Karpas-422 (cell line): ENCODE measurements around the gene GALNT16. TPM values are rescaled to one million over a fixed set of nuclear protein-coding genes. Genes with fewer than 3 reads are reported as not detected.

Experiments used
- DNase-seq: peaks from one replicate; pipeline ENCODE4 v3.0.0-alpha.2; 2015
- H2AFZ ChIP-seq: fragments of 200-600 bp; sonication (generic); 2 replicates; pipeline ENCODE4 v1.6.1; 2014; ENCODE audit warnings: antibody characterized with exemption, low read length, mixed read lengths
- H3K27ac ChIP-seq: fragments of 200-600 bp; sonication (generic); 2 replicates; pipeline ENCODE4 v1.5.1; 2014; ENCODE audit warnings: mild to moderate bottlenecking, low read length, moderate library complexity
- H3K27me3 ChIP-seq: fragments of 200-600 bp; sonication (generic); 2 replicates; pipeline ENCODE4 v1.6.1; 2014; ENCODE audit warnings: low read length, mixed read lengths
- H3K36me3 ChIP-seq: fragments of 200-600 bp; sonication (generic); 2 replicates; pipeline ENCODE4 v1.6.1; 2014; ENCODE audit warnings: low read length, mixed read lengths; ENCODE audit not compliant: insufficient read depth
- H3K4me1 ChIP-seq: fragments of 200-600 bp; sonication (generic); 2 replicates; pipeline ENCODE4 v1.6.1; 2014; ENCODE audit warnings: mild to moderate bottlenecking, low read length, mixed read lengths
- H3K4me2 ChIP-seq: fragments of 200-600 bp; sonication (generic); 2 replicates; pipeline ENCODE4 v1.6.1; 2014; ENCODE audit warnings: low read length, low read depth, mild to moderate bottlenecking; ENCODE audit not compliant: poor library complexity, severe bottlenecking
- H3K4me3 ChIP-seq: fragments of 200-600 bp; sonication (generic); 2 replicates; pipeline ENCODE4 v1.5.1; 2014; ENCODE audit warnings: mild to moderate bottlenecking, antibody characterized with exemption, low read length, mixed read lengths
- H3K79me2 ChIP-seq: fragments of 200-600 bp; sonication (generic); 2 replicates; pipeline ENCODE4 v1.6.1; 2014; ENCODE audit warnings: mild to moderate bottlenecking, low read length, mixed read lengths
- H3K9ac ChIP-seq: fragments of 200-600 bp; sonication (generic); 2 replicates; pipeline ENCODE4 v1.6.0; 2014; ENCODE audit warnings: low read length
- H3K9me2 ChIP-seq: fragments of 200-600 bp; sonication (generic), shearing (Covaris generic); replicated peaks from 2 replicates; pipeline ENCODE4 v1.6.0; 2014; ENCODE audit warnings: mild to moderate bottlenecking, low read length, moderate library complexity; ENCODE audit not compliant: insufficient read depth
- H3K9me3 ChIP-seq: fragments of 300-700, 200-600 bp; sonication (generic); 2 replicates; pipeline ENCODE4 v1.6.1; 2014; ENCODE audit warnings: low read length, mixed read lengths
- H4K20me1 ChIP-seq: fragments of 200-600 bp; sonication (generic); 2 replicates; pipeline ENCODE4 v1.6.1; 2014; ENCODE audit warnings: mild to moderate bottlenecking, antibody characterized with exemption, low read length, low read depth; ENCODE audit not compliant: insufficient read depth
- total RNA-seq: library from RNA; depleted of rRNA; stranded (reverse); fragments of >200 nt; shearing (Covaris generic); gene quantifications from 2 replicates; pipeline ENCODE4 v1.2.3, GENCODE V29; 2014; ENCODE audit warnings: low replicate concordance

Gene GALNT16
- total RNA-seq, 1 experiment from 2014 or later = 0.15 TPM

DNA sequence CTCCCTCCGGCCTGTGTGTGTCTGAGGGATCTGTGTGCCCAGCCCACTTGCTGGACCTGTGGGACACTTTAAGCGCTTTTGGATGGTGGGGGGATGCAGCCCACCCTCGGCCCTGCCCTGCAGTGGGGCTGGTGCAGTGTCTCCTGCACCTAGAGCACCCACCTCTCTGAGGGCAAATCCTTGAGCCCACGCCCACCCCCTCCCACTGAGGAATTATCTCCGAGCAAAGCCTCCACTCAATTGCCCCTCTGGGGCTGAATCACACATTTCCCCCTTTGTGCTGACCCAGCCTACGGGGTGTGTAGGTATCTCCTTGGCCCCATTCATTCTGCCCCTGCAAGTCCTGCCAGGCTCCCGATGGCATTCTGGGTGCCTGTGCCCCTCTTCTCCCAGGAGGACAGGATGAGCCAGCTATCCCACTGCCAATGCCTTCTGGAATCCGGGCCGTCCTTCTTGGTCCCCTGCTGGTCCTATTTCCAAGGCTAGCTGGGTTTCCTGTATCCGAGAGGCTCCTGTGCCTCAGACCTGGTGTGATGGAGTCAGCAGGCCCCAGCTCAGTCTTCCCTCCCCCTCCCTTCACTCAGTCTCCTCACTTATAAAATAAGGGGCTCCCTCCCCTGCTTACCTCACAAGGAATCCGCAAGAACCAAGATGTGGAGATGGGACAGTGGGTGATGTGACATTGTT, 89.3 kb downstream of the GALNT16 start:
- Histone ChIP-seq H3K27me3 (no peaks in the 10 kb centered on the region), H2AFZ (no peak overlapping the region), H3K9me3 (no peaks in the 10 kb centered on the region), H3K9ac (no peak overlapping the region), H3K27ac (no peak overlapping the region), H3K9me2 (no peaks in the 10 kb centered on the region), H3K4me2 (no peak overlapping the region), H4K20me1 (no peaks in the 10 kb centered on the region), H3K4me1 (peaks cover 5% of the 10 kb centered on the region), H3K36me3 (no peaks in the 10 kb centered on the region), H3K79me2 (no peaks in the 10 kb centered on the region), H3K4me3 (no peak overlapping the region)
- no peak for DNase-seq

DNA sequence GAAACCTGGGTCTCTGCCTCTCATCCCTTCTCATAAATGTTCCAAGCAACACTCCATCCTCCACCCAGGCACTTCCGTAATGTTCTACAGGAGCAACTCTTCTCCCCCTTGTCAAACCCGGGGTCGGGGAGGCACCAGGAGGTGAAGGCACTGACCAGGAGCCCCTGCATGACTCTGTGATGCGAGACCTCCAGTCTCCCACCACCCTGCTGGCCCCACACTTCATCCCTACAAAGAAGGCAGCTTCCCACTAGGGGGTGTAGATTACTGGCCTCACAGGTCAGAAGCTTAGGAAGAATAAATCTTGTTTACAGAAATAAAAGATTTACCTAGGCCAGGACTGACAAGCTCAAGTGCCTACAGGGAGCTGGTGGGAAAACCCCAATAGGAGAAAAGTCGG, 90.9 kb downstream of the GALNT16 start:
- no peak overlapping the region for H2AFZ ChIP-seq
- no peaks in the 10 kb centered on the region for H3K9me3 ChIP-seq
- H3K9ac ChIP-seq = no peak overlapping the region
- no peak overlapping the region for H3K4me3 ChIP-seq
- H3K4me2 ChIP-seq = no peak overlapping the region
- H3K27ac ChIP-seq = no peak overlapping the region
- no peaks in the 10 kb centered on the region for H4K20me1 ChIP-seq
- no peak for DNase-seq
- H3K27me3 ChIP-seq = no peaks in the 10 kb centered on the region
- H3K4me1 ChIP-seq = peaks cover 15% of the 10 kb centered on the region
- no peaks in the 10 kb centered on the region for H3K79me2 ChIP-seq
- H3K36me3 ChIP-seq = no peaks in the 10 kb centered on the region
- H3K9me2 ChIP-seq = no peaks in the 10 kb centered on the region

DNA sequence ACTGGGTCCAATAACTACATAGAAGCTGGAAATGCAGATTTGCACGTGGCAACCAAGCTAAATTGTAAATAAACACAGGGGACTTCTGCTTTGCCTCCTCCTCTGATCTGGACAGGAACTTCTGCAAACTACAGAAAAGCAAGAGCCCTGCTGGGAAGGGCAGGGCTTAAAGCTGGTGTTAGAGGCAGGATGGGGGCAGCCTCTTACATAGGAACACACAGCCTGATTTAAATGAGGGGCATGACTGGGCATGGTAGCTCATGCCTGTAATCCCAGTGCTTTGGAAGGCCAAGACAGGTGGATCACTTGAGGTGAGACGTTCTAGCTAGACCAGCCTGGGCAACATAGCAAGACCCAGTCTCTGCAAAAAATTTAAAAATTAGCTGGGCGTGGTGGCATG, 91.4 kb downstream of the GALNT16 start:
- no peaks in the 10 kb centered on the region for H4K20me1 ChIP-seq
- H2AFZ ChIP-seq = no peak overlapping the region
- no peaks in the 10 kb centered on the region for H3K9me3 ChIP-seq
- no peaks in the 10 kb centered on the region for H3K36me3 ChIP-seq
- peaks cover 15% of the 10 kb centered on the region for H3K4me1 ChIP-seq
- DNase-seq = peak; percentile 58
- H3K27me3 ChIP-seq = no peaks in the 10 kb centered on the region
- H3K27ac ChIP-seq = no peak overlapping the region
- no peaks in the 10 kb centered on the region for H3K9me2 ChIP-seq
- no peaks in the 10 kb centered on the region for H3K79me2 ChIP-seq
- H3K4me2 ChIP-seq = no peak overlapping the region
- no peak overlapping the region for H3K4me3 ChIP-seq
- no peak overlapping the region for H3K9ac ChIP-seq

DNA sequence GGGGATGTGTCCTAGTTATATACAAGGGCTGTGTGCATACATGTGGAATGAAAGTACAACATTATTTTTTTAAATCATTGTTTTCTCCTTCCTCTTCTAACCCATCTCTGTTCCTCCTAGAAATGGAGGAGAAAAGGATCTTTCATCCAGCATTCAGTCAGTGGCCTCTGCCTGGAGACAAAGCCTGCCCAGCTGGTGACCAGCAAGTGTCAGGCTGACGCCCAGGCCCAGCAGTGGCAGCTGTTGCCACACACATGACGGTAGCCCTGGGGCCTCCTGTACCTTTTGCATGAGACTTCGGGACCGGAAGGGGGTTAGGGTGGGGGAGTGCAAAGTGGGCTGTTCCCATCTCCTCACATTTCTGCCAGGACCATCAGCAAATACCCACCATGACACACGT, 92.0 kb downstream of the GALNT16 start:
- Histone ChIP-seq H2AFZ (no peak overlapping the region), H3K79me2 (no peaks in the 10 kb centered on the region), H3K4me2 (no peak overlapping the region), H3K27me3 (no peaks in the 10 kb centered on the region), H3K9me2 (no peaks in the 10 kb centered on the region), H3K27ac (no peak overlapping the region), H3K4me1 (peaks cover 15% of the 10 kb centered on the region), H3K36me3 (no peaks in the 10 kb centered on the region), H4K20me1 (no peaks in the 10 kb centered on the region), H3K9ac (no peak overlapping the region), H3K4me3 (no peak overlapping the region), H3K9me3 (no peaks in the 10 kb centered on the region)
- DNase-seq = no peak

DNA sequence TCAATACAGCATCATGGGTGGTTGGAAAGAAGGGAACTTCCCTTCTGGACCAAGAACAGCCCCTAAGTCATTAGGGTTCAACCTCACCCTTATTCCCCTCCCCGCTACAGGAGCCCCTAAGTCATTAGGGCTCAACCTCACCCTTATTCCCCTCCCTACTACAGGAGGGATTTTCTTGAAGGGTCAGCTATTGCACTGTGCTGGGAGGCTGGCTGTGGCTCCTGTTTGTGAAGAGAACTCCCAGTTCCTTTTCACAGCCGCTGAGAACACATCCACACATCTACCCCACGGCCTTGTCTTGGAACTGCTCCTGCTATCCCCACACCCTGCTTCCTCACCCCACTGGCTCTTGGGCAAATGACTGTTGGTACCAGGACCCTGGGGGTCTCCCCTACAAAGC, 93.2 kb downstream of the GALNT16 start:
- Histone ChIP-seq H3K4me3 (no peak overlapping the region), H3K9ac (no peak overlapping the region), H2AFZ (no peak overlapping the region)

DNA sequence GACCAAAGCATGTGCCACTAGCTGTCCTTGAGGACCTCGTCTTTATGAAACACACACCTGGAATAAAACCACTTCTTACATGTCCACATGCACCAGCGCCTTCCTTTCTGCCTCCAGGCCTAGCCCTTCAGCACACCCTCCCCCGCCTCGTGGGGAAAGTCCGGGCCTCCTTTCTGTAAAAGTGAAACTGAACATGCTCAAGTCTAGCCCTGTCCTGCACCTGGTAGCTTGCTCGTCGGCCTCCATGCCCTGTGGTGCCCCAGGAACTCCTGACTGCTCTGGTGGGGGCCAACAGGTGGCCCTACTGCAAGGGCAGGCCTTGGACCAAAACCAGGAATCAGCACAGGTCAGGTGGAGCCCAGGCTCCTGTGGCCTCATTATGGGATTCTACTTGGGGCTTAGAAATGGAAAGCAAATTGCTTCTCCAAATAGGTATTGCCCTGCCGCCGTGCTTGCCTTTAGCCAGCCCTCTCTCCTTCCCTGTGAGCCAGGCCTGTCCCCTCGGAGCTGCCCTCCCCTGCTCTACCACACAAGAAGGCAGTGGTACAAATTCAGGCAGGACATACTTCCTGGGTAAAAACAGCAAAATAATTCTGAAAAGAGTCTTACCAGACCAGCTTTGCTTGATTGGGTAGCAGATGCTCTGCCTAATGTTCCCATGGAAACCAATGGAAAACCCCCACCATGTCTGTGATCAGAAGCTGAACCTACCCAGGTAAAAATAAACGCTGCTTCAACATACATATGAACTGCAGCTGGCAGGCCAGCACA, 94.6 kb downstream of the GALNT16 start:
- Histone ChIP-seq H3K9me3 (no peaks in the 10 kb centered on the region), H3K27ac (no peak overlapping the region), H3K4me1 (peaks cover 20% of the 10 kb centered on the region), H3K79me2 (no peaks in the 10 kb centered on the region), H3K36me3 (no peaks in the 10 kb centered on the region), H3K4me2 (no peak overlapping the region), H3K9me2 (no peaks in the 10 kb centered on the region), H3K9ac (peak overlapping the region; percentile 21; the same call in 1 of the 2 replicates), H3K27me3 (no peaks in the 10 kb centered on the region), H2AFZ (peak overlapping the region; percentile 19; the same call in 1 of the 2 replicates), H4K20me1 (no peaks in the 10 kb centered on the region), H3K4me3 (no peak overlapping the region)
- DNase-seq = peak; percentile 64

More for the DNA sequence above, 93.2 kb downstream of the GALNT16 start:
- Histone ChIP-seq H3K9me2 (no peaks in the 10 kb centered on the region), H3K4me1 (peaks cover 20% of the 10 kb centered on the region), H3K36me3 (no peaks in the 10 kb centered on the region), H3K4me2 (no peak overlapping the region), H3K27ac (no peak overlapping the region), H3K9me3 (no peaks in the 10 kb centered on the region), H4K20me1 (no peaks in the 10 kb centered on the region), H3K27me3 (no peaks in the 10 kb centered on the region), H3K79me2 (no peaks in the 10 kb centered on the region)
- DNase-seq = no peak

DNA sequence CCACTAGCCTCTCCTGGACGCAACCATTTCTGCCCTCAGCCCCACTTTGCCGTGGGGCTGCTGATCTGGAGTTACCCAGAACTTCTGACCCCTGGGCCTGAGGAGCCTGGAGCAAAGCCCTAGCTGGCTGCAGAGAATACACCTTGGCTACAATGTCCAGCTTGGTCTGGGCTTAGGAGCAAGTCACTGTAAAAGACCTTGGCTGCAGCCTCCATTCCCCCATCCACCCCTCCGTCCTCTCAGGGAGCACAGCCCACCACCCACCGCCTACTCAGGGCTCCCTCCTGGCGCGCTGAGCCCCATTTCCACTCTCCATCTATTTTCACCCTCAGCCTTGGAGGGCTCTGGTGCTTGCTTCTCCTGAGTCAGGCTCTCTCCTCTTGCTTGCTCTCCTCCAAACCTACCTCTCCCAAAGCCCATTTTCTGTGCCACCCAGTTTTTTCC, 95.2 kb downstream of the GALNT16 start:
- no peak for DNase-seq
- no peak overlapping the region for H3K4me2 ChIP-seq
- no peaks in the 10 kb centered on the region for H3K36me3 ChIP-seq
- no peaks in the 10 kb centered on the region for H3K27me3 ChIP-seq
- H2AFZ ChIP-seq = peak overlapping the region; percentile 19; the same call in 1 of the 2 replicates
- peaks cover 21% of the 10 kb centered on the region for H3K4me1 ChIP-seq
- no peak overlapping the region for H3K4me3 ChIP-seq
- H3K27ac ChIP-seq = no peak overlapping the region
- H3K9me3 ChIP-seq = no peaks in the 10 kb centered on the region
- H3K9ac ChIP-seq = 0 out of 2 replicates have a peak overlapping the region, but pooled peaks have one; percentile 21
- H4K20me1 ChIP-seq = no peaks in the 10 kb centered on the region
- H3K79me2 ChIP-seq = no peaks in the 10 kb centered on the region
- no peaks in the 10 kb centered on the region for H3K9me2 ChIP-seq

DNA sequence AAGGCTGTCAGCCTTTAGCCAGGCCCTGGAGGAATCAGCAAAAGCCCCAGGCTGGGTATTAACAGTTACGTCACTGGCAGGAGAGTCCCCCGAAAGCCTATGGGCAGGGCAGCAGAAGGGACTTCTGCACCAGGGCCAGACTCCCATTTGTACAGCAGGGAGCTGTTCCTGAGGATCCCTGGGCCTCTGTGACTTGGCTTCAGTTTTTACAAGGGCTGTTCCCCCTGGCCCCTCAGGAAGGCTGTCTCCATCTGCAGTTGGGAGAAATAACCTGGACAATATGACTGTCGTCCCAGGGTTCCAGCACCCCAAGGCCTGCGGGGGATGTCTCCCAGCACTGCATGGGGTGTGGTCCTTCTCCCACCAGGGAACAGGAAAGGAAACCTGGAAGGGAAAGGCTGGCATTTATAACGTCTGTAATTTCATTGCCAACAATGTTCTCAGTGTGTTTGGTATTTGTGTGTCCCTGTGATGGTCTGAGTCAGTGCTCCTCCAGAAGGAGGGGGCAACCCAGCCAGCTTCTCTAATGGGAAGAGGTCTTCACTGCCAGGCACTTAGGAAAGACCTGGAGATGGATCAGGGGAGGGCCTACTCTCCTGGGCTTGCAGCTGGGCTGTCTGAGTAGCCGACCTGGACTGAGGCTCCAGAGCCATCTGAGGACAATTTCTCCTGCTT, 95.8 kb downstream of the GALNT16 start:
- no peaks in the 10 kb centered on the region for H3K9me3 ChIP-seq
- H3K9ac ChIP-seq = no peak overlapping the region
- no peaks in the 10 kb centered on the region for H4K20me1 ChIP-seq
- no peaks in the 10 kb centered on the region for H3K9me2 ChIP-seq
- no peaks in the 10 kb centered on the region for H3K27me3 ChIP-seq
- DNase-seq = no peak
- no peaks in the 10 kb centered on the region for H3K79me2 ChIP-seq
- H3K4me3 ChIP-seq = no peak overlapping the region
- no peak overlapping the region for H2AFZ ChIP-seq
- H3K36me3 ChIP-seq = no peaks in the 10 kb centered on the region
- H3K4me1 ChIP-seq = peaks cover 27% of the 10 kb centered on the region
- H3K4me2 ChIP-seq = no peak overlapping the region
- H3K27ac ChIP-seq = no peak overlapping the region
